Transverse colon (tissue), 4 donors: Measurements from ENCODE around the gene CAMTA1. TPM values are rescaled to one million over a fixed set of nuclear protein-coding genes. Genes with fewer than 3 reads are reported as not detected.
A peak's percentile ranks its signal among the peaks of the same experiment; 100 is the strongest.
"Not testable (repeated sequence)": the region's sequence is repeated elsewhere in the genome, so short reads cannot be mapped to it uniquely, and the experiment has no call there.

Experiments
- DNase-seq: peaks from one replicate; pipeline ENCODE4 v3.0.0-alpha.2; 2019
- H3K27ac ChIP-seq, 4 donors: fragments of 200-600 bp; sonication (generic); 2 replicates each; pipeline ENCODE4 v1.5.1; 2016 to 2018; ENCODE audit warnings: inconsistent platforms in 4 of 4
- H3K27me3 ChIP-seq: fragments of 200-600 bp; sonication (generic); 2 replicates; pipeline ENCODE4 v1.5.1; 2017; ENCODE audit warnings: inconsistent platforms
- H3K36me3 ChIP-seq, 4 donors: fragments of 200-600 bp; sonication (generic); 2 replicates each; pipeline ENCODE4 v1.5.1; 2017 to 2019; ENCODE audit warnings: inconsistent platforms in 4 of 4
- H3K4me1 ChIP-seq, 4 donors: fragments of 200-600 bp; sonication (generic); 2 replicates each; pipeline ENCODE4 v1.5.1; 2017 to 2020; ENCODE audit warnings: inconsistent platforms in 4 of 4
- H3K4me3 ChIP-seq, 4 donors: fragments of 200-600 bp; sonication (generic); 1 replicate in 1 of 4; 2 replicates in 3 of 4; pipeline versions ENCODE4 v1.5.1 to v1.6.1; 2017 to 2019; ENCODE audit warnings: inconsistent platforms in 4 of 4
- H3K9me3 ChIP-seq, 2 donors: fragments of 200-600 bp; sonication (generic); 2 replicates each; pipeline ENCODE4 v1.5.1; 2017 to 2019; ENCODE audit warnings: inconsistent platforms in 2 of 2
- EP300 ChIP-seq: sonication (generic); formaldehyde crosslinking; IDR thresholded peaks from one replicate; pipeline ENCODE4 v1.6.1; 2017; ENCODE audit warnings: antibody characterized with exemption, low read depth
- POLR2A ChIP-seq: fragments of 450-650 bp; IDR thresholded peaks from one replicate; pipeline ENCODE4 v1.6.1; 2016; ENCODE audit warnings: antibody characterized with exemption, mild to moderate bottlenecking, moderate library complexity
- POLR2AphosphoS5 ChIP-seq, 3 donors: sonication (generic); formaldehyde crosslinking; IDR thresholded peaks; one replicate each; pipeline ENCODE4 v1.6.1; 2016; ENCODE audit warnings: antibody characterized with exemption in 3 of 3
- WGBS, 2 donors: methylation state at CpG; one replicate each; pipeline ENCODE4 v1.1.5; 2018; ENCODE audit warnings: low coverage in 1 of 2; 5-methylcytosine and 5-hydroxymethylcytosine counted together
- in situ Hi-C, 4 donors: fragments of 200-750 bp; cut with MboI; loops; one replicate each; pipeline versions ENCODE4 v1.15.0 to v1.15.1; 2017; ENCODE audit warnings: low sequenced_read_pairs in 3 of 4, low pct_ligation_motif_present in 1 of 4, low pct_unique_long_range_greater_than_20kb in 1 of 4
- intact Hi-C: fragments of 100-400 bp; cut with DNase I; formaldehyde crosslinking; loops from one replicate; pipeline ENCODE4 v1.15.1; 2023; ENCODE audit warnings: low total_unique reads
- total RNA-seq, 4 donors: library from RNA; depleted of rRNA; stranded (reverse); fragments of >200 nt; gene quantifications; one replicate each; pipeline ENCODE4 v1.1.0, GENCODE V29; 2016
- TF ChIP-seq, protein P1 (sequence below), 5 experiments: fragments of 200-600 bp in 3 of 5; fragments of 450-650 bp in 2 of 5; sonication (generic) in 3 of 5; IDR thresholded peaks; 1 replicate in 2 of 5; 2 replicates in 3 of 5; pipeline ENCODE4 v1.5.1; 2016 to 2017; ENCODE audit warnings: antibody characterized with exemption in 5 of 5, inconsistent platforms in 3 of 5, mild to moderate bottlenecking in 2 of 5, moderate library complexity in 1 of 5

CAMTA1 gene
- total RNA-seq, 4 donors from 2014 or later, result 93.8 to 268 (median 130) TPM

GRCh38 chr1:6918186-6918924, 133.1 kb downstream of the CAMTA1 start:
- DNase-seq, result no peak
- no peak for TF ChIP-seq POLR2AphosphoS5 (IDR thresholded peaks at IDR 0.05)
- Histone ChIP-seq H3K9me3 (no peaks in the 10 kb centered on the region), H3K27me3 (no peaks in the 10 kb centered on the region), H3K4me1 (peaks cover 0 to 8% (median 7%) of the 10 kb centered on the region in 4 donors), H3K36me3 (no peaks in the 10 kb centered on the region), H3K4me3 (no peak overlapping the region), H3K27ac (no peak overlapping the region)
- WGBS, 2 donors, result 72 to 95% methylated on average over 9 to 13 of the region's 13 CpGs
- intact Hi-C loops, result no loop called here
- in situ Hi-C loops, result no loop called here

- 92 to 94% methylated on average over 2 to 7 of the region's 7 CpGs for WGBS, 2 donors
Observed at GRCh38 chr1:6918925-6919511, 133.8 kb downstream of the CAMTA1 start.

DNA sequence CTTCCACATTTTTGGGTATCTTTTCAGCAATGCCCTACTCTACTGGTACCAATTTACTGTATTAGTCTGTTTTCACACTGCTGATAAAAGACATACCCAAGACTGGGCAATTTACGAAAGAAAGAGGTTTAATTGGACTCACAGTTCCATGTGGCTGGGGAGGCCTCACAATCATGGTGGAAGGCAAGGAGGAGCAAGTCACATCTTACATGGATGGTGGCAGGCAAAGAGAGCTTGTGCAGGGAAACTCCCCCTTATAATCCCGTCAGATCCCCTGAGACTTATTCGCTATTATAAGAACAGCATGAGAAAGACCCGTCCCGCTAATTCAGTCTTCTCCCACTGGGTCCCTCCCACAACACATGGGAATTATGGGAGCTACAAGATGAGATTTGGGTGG, 136.3 kb downstream of the CAMTA1 start:
- H3K9me3 ChIP-seq, H3K4me3 ChIP-seq, in situ Hi-C loops, DNase-seq, H3K27me3 ChIP-seq, H3K36me3 ChIP-seq, intact Hi-C loops: not testable (repeated sequence)
- 92% methylated on average over 5 of the region's 5 CpGs; no CpG with 5 or more reads in 1 of the 2 donors for WGBS, 2 donors
- Histone ChIP-seq H3K4me1 (peaks cover 0 to 18% (median 8%) of the 10 kb centered on the region in 4 donors), H3K27ac (peak overlapping the region in 2 of 4 donors; percentile 50 to 76)

More at GRCh38 chr1:6918925-6919511, 133.8 kb downstream of the CAMTA1 start:
- in situ Hi-C loops, result no loop called here
- Histone ChIP-seq H3K36me3 (no peaks in the 10 kb centered on the region), H3K4me3 (no peak overlapping the region), H3K27ac (no peak overlapping the region), H3K9me3 (no peaks in the 10 kb centered on the region), H3K27me3 (no peaks in the 10 kb centered on the region), H3K4me1 (peaks cover 0 to 11% (median 7%) of the 10 kb centered on the region in 4 donors)
- intact Hi-C loops, result no loop called here
- no peak for TF ChIP-seq EP300
- no peak for DNase-seq

DNA sequence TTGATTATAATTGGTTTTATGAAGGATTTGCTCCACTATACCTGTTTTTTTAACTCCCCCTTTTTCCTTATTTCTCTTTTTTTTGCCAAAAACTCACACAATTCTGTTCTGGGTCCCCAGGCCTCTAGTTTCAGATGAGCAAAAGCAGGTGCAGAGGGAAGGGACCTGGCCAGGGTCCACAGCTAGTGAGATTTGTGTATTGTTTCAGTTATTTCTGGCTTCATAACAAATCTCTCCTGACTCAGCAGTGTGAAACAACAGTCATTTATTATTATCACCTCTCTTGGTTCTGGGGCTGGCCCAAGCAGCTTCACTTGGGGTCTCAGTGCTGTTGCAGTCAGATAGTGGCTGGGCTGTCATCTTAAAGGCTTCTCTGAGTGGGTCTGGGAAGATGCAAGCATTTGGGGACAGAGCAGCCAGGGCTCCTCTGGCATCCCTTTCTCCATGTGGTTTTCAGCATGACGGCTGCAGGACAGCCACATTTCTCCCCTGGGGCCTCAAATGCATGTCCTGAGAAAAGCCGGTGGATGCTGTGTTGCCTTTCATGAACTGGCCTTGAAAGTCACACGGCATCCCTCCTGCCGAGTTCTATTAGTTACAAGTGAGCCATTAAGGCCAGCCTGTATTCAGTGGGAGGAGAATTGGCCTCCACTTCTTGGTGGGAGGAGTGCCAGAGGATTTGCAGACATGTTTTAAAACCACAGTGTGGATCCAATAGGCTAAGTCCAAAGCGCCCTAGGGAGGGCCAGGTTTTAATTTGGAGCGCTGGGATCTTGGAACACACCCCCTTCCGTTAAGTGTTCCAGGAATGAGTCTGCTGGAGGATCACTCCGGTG, 137.1 kb downstream of the CAMTA1 start:
- TF ChIP-seq POLR2A (no peak), POLR2AphosphoS5 (IDR thresholded peaks at IDR 0.05) (peak in 1 of 3 donors; percentile 10)
- Histone ChIP-seq H3K9me3 (no peaks in the 10 kb centered on the region), H3K36me3 (no peaks in the 10 kb centered on the region), H3K27me3 (no peaks in the 10 kb centered on the region), H3K27ac (peak overlapping the region in 3 of 4 donors; percentile 38 to 76 (median 50)), H3K4me3 (no peak overlapping the region), H3K4me1 (peaks cover 0 to 14% (median 7%) of the 10 kb centered on the region in 4 donors)
- WGBS, 2 donors, result 58% methylated on average over 8 of the region's 8 CpGs; no CpG with 5 or more reads in 1 of the 2 donors
- in situ Hi-C loops (no loop called here), intact Hi-C loops (no loop called here)
- peak; percentile 34 for DNase-seq

GRCh38 chr1:6923012-6923411, 137.8 kb downstream of the CAMTA1 start:
- H3K36me3 ChIP-seq, result no peaks in the 10 kb centered on the region
- H3K4me3 ChIP-seq, result no peak overlapping the region
- peaks cover 0 to 14% (median 7%) of the 10 kb centered on the region in 4 donors for H3K4me1 ChIP-seq
- H3K27ac ChIP-seq, result peak overlapping the region in 3 of 4 donors; percentile 20 to 76 (median 50)
- H3K9me3 ChIP-seq, result no peaks in the 10 kb centered on the region
- H3K27me3 ChIP-seq, result no peaks in the 10 kb centered on the region
- 92% methylated on average over 5 of the region's 5 CpGs; no CpG with 5 or more reads in 1 of the 2 donors for WGBS, 2 donors
- intact Hi-C loops, result no loop called here
- DNase-seq, result no peak
- no peak for TF ChIP-seq EP300
- TF ChIP-seq, protein P1, sequence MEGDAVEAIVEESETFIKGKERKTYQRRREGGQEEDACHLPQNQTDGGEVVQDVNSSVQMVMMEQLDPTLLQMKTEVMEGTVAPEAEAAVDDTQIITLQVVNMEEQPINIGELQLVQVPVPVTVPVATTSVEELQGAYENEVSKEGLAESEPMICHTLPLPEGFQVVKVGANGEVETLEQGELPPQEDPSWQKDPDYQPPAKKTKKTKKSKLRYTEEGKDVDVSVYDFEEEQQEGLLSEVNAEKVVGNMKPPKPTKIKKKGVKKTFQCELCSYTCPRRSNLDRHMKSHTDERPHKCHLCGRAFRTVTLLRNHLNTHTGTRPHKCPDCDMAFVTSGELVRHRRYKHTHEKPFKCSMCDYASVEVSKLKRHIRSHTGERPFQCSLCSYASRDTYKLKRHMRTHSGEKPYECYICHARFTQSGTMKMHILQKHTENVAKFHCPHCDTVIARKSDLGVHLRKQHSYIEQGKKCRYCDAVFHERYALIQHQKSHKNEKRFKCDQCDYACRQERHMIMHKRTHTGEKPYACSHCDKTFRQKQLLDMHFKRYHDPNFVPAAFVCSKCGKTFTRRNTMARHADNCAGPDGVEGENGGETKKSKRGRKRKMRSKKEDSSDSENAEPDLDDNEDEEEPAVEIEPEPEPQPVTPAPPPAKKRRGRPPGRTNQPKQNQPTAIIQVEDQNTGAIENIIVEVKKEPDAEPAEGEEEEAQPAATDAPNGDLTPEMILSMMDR (IDR thresholded peaks at IDR 0.05), result no peak
- in situ Hi-C loops, result no loop called here

GRCh38 chr1:6923416-6923815, 138.2 kb downstream of the CAMTA1 start:
- H3K9me3 ChIP-seq, result no peaks in the 10 kb centered on the region
- intact Hi-C loops (no loop called here), in situ Hi-C loops (no loop called here)
- H3K27me3 ChIP-seq, result no peaks in the 10 kb centered on the region
- H3K4me3 ChIP-seq, result no peak overlapping the region
- DNase-seq, result no peak
- TF ChIP-seq, protein P1 (IDR thresholded peaks at IDR 0.05), result no peak
- no peak for TF ChIP-seq POLR2AphosphoS5 (IDR thresholded peaks at IDR 0.05)
- TF ChIP-seq EP300, result no peak
- TF ChIP-seq POLR2A, result no peak
- no peaks in the 10 kb centered on the region for H3K36me3 ChIP-seq
- 82% methylated on average over 6 of the region's 6 CpGs; no CpG with 5 or more reads in 1 of the 2 donors for WGBS, 2 donors
- H3K4me1 ChIP-seq, result peaks cover 0 to 14% (median 7%) of the 10 kb centered on the region in 4 donors
- peak overlapping the region in 2 of 4 donors; percentile 50 to 76 for H3K27ac ChIP-seq
